Chondrocyte (in vitro differentiated cells): ENCODE results near the gene IDI1. TPM values are rescaled to one million over a fixed set of nuclear protein-coding genes. Genes with fewer than 3 reads are reported as not detected.

Source experiments
- DNase-seq: peaks from one replicate; pipeline ENCODE4 v3.0.0; 2021; ENCODE audit warnings: mixed read lengths, low spot score
- H3K27ac Mint-ChIP-seq: one replicate; pipeline ENCODE4 v1.8.0; 2021; ENCODE audit warnings: mild to moderate bottlenecking, moderate library complexity, mixed read lengths; ENCODE audit not compliant: unreplicated experiment
- H3K27me3 Mint-ChIP-seq: 2 replicates; pipeline ENCODE4 v1.8.0; 2021; ENCODE audit warnings: low read depth, mixed read lengths
- H3K36me3 Mint-ChIP-seq: 2 replicates; pipeline ENCODE4 v1.8.0; 2021; ENCODE audit warnings: low read depth, mixed read lengths
- H3K4me1 Mint-ChIP-seq: 2 replicates; pipeline ENCODE4 v1.8.0; 2021; ENCODE audit warnings: low read depth, mild to moderate bottlenecking, mixed read lengths
- H3K4me3 Mint-ChIP-seq: one replicate; pipeline ENCODE4 v1.8.0; 2021; ENCODE audit warnings: mild to moderate bottlenecking, moderate library complexity, mixed read lengths; ENCODE audit not compliant: unreplicated experiment
- H3K9me3 Mint-ChIP-seq: 2 replicates; pipeline ENCODE4 v1.8.0; 2021; ENCODE audit warnings: low read depth, mixed read lengths
- CTCF ChIP-seq: fragments of 200-600 bp; sonication (generic); IDR thresholded peaks from 2 replicates; pipeline ENCODE4 v1.5.0; 2021; ENCODE audit warnings: antibody characterized with exemption, mild to moderate bottlenecking, moderate library complexity
- total RNA-seq: library from RNA; stranded (reverse); gene quantifications from 3 replicates; pipeline ENCODE4 v1.2.1, GENCODE V29; 2021

IDI1 gene
- total RNA-seq, 1 donor from 2014 or later, result 40.6 TPM

- DNase-seq, result peak; percentile 96
- Mint-ChIP-seq H3K27me3 (no peaks in the 10 kb centered on the region), H3K4me3 (peak within 1 kb of the TSS; percentile 96), H3K9me3 (no peaks in the 10 kb centered on the region), H3K27ac (peak within 1 kb of the TSS; percentile 98), H3K4me1 (peaks cover 59% of the 10 kb centered on the region), H3K36me3 (no peaks in the 10 kb centered on the region)
- TF ChIP-seq CTCF, result no peak
Observed at GRCh38 chr10:1056326-1057105, 7.6 kb upstream of the IDI1 start, which contains the start of gene WDR37. TSS of gene WDR37 (plus strand) at chr10:1056385. CDS start at chr10:1072156, 15,771 bp downstream.

GRCh38 chr10:1054684-1055083 lies 5.8 kb upstream of the IDI1 start:
- H3K4me1 Mint-ChIP-seq, result peaks cover 67% of the 10 kb centered on the region
- peak overlapping the region; percentile 86 for H3K27ac Mint-ChIP-seq
- peak overlapping the region; percentile 96 for H3K4me3 Mint-ChIP-seq
- no peaks in the 10 kb centered on the region for H3K27me3 Mint-ChIP-seq
- no peak for TF ChIP-seq CTCF
- no peaks in the 10 kb centered on the region for H3K36me3 Mint-ChIP-seq
- no peaks in the 10 kb centered on the region for H3K9me3 Mint-ChIP-seq
- DNase-seq, result no peak

GRCh38 chr10:1050554-1050953 lies 1.6 kb upstream of the IDI1 start:
- TF ChIP-seq CTCF, result no peak
- DNase-seq, result no peak
- Mint-ChIP-seq H3K9me3 (no peaks in the 10 kb centered on the region), H3K4me3 (peak overlapping the region; percentile 38), H3K27me3 (no peaks in the 10 kb centered on the region), H3K36me3 (no peaks in the 10 kb centered on the region), H3K27ac (peak overlapping the region; percentile 86), H3K4me1 (peaks cover 66% of the 10 kb centered on the region)

- Mint-ChIP-seq H3K4me3 (peak overlapping the region; percentile 93), H3K27ac (peak overlapping the region; percentile 99), H3K27me3 (no peaks in the 10 kb centered on the region), H3K4me1 (peaks cover 66% of the 10 kb centered on the region), H3K9me3 (no peaks in the 10 kb centered on the region), H3K36me3 (no peaks in the 10 kb centered on the region)
- no peak for DNase-seq
- TF ChIP-seq CTCF, result no peak
Observed at GRCh38 chr10:1050145-1050544, 1.2 kb upstream of the IDI1 start.

DNA sequence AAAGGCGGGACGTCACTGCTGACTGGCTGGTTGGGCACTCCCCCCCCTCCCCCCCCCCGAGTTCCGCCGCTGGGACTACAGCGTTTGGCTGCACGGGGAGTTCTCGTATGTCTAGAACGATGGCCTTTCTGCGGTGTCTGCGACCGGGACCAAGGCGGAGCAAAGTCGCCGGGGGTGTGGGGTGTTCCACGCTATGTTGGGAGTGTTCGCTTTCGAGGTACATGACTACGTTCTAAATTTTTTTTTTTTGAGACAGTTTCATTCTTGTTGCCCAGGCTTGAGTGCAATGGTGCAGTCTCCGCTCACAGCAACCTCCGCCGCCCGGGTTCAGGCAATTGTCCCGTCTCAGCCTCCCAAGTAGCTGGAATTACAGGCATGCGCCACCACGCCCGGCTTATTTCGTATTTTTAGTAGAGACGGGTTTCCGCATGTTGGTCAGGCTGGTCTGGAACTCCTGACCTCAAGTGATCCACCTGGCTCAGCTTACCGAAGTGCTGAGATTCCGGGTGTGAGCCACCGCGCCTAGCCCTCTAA lies 573 bp upstream of the IDI1 start:
- H3K4me3 Mint-ChIP-seq, result peak overlapping the region; percentile 93
- peaks cover 66% of the 10 kb centered on the region for H3K4me1 Mint-ChIP-seq
- H3K9me3 Mint-ChIP-seq, result no peaks in the 10 kb centered on the region
- TF ChIP-seq CTCF, result no peak
- peak overlapping the region; percentile 99 for H3K27ac Mint-ChIP-seq
- peaks cover 2% of the 10 kb centered on the region for H3K36me3 Mint-ChIP-seq
- DNase-seq, result no peak
- no peaks in the 10 kb centered on the region for H3K27me3 Mint-ChIP-seq
